ENCODE data around the gene POLG2. TPM values are rescaled to one million over a fixed set of nuclear protein-coding genes. Genes with fewer than 3 reads are reported as not detected.

Gene POLG2
- total and polyA plus RNA-seq, 9 of the 15 experiments (the other 6 are each of a cell fraction or from before 2014, with no cell fraction given) = 13.4 to 44.8 (median 37.0) TPM

- TF ChIP-seq AFF1 (IDR thresholded peaks at IDR 0.05; ENCODE audit: low read depth in 1 of 2, partially characterized antibody in 2 of 2) = peak in 1 of 2 experiments; percentile 44
- no peak for TF ChIP-seq BCL6 (CRISPR knock-in tag; IDR thresholded peaks at IDR 0.05)
- TF ChIP-seq ZNF12 (CRISPR knock-in tag; IDR thresholded peaks at IDR 0.05) = peak; percentile 43; the same call in 1 of the 2 replicates
- peak; percentile 77 for TF ChIP-seq CTBP1 (IDR thresholded peaks at IDR 0.05; ENCODE audit: borderline replicate concordance)
- TF ChIP-seq ZFP1 (CRISPR knock-in tag; IDR thresholded peaks at IDR 0.05) = 0 out of 2 replicates have a peak, but pooled peaks have one; percentile 11
- TF ChIP-seq HNRNPH1 (optimal IDR thresholded peaks at IDR 0.05; ENCODE audit: low read depth, low read length) = no peak
- no peak; the same call in 1 of the 2 replicates for TF ChIP-seq ZNF436 (CRISPR knock-in tag; IDR thresholded peaks at IDR 0.05)
- peak; percentile 94 for TF ChIP-seq GABPB1 (CRISPR knock-in tag; IDR thresholded peaks at IDR 0.05)
- peak; percentile 96 for TF ChIP-seq POLR2G (IDR thresholded peaks at IDR 0.05; ENCODE audit: low read depth, low read length)
- no peak for TF ChIP-seq MCM3 (IDR thresholded peaks at IDR 0.05)
- TF ChIP-seq ZNF143 (CRISPR knock-in tag; IDR thresholded peaks at IDR 0.05) = peak; percentile 71; the same call in 1 of the 2 replicates
- TF ChIP-seq ZC3H4 (CRISPR knock-in tag; IDR thresholded peaks at IDR 0.05; ENCODE audit: borderline replicate concordance) = no peak; the same call in 1 of the 2 replicates
- TF ChIP-seq, protein P1, sequence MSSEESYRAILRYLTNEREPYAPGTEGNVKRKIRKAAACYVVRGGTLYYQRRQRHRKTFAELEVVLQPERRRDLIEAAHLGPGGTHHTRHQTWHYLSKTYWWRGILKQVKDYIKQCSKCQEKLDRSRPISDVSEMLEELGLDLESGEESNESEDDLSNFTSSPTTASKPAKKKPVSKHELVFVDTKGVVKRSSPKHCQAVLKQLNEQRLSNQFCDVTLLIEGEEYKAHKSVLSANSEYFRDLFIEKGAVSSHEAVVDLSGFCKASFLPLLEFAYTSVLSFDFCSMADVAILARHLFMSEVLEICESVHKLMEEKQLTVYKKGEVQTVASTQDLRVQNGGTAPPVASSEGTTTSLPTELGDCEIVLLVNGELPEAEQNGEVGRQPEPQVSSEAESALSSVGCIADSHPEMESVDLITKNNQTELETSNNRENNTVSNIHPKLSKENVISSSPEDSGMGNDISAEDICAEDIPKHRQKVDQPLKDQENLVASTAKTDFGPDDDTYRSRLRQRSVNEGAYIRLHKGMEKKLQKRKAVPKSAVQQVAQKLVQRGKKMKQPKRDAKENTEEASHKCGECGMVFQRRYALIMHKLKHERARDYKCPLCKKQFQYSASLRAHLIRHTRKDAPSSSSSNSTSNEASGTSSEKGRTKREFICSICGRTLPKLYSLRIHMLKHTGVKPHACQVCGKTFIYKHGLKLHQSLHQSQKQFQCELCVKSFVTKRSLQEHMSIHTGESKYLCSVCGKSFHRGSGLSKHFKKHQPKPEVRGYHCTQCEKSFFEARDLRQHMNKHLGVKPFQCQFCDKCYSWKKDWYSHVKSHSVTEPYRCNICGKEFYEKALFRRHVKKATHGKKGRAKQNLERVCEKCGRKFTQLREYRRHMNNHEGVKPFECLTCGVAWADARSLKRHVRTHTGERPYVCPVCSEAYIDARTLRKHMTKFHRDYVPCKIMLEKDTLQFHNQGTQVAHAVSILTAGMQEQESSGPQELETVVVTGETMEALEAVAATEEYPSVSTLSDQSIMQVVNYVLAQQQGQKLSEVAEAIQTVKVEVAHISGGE (CRISPR knock-in tag; IDR thresholded peaks at IDR 0.05) = peak; percentile 83 to 96 (median 95)
- TF ChIP-seq JUN (IDR thresholded peaks at IDR 0.05; ENCODE audit: borderline replicate concordance, low read depth, low read length) = no peak
- TF ChIP-seq JUN (CRISPR knock-in tag; IDR thresholded peaks at IDR 0.05; ENCODE audit: borderline replicate concordance) = peak; percentile 61; the same call in 1 of the 2 replicates
- TF ChIP-seq YY1 (IDR thresholded peaks at IDR 0.05; ENCODE audit: borderline replicate concordance in 1 of 3, control insufficient read depth in 1 of 3, extremely low read depth in 1 of 3, insufficient read depth in 3 of 3, insufficient read length in 1 of 3, insufficient replicate concordance in 2 of 3, low read depth in 1 of 3, low read length in 2 of 3) = peak; percentile 68 to 93 (median 90)
- TF ChIP-seq KLF1 (tag; IDR thresholded peaks at IDR 0.05) = peak; percentile 65; the same call in 1 of the 2 replicates
- peak; percentile 43; the same call in 1 of the 2 replicates for TF ChIP-seq SMARCA4 (IDR thresholded peaks at IDR 0.05)
- 0 out of 2 replicates have a peak, but pooled peaks have one; percentile 9 for TF ChIP-seq CAMTA2 (CRISPR knock-in tag; conservative IDR thresholded peaks at IDR 0.05)
Observed at GRCh38 chr17:64496786-64497564, at the start of gene POLG2 (continued).
